Measurements from ENCODE around the gene CLHC1.
A peak's percentile ranks its signal among the peaks of the same experiment; 100 is the strongest.
"Not testable (repeated sequence)": the region's sequence is repeated elsewhere in the genome, so short reads cannot be mapped to it uniquely, and the experiment has no call there.

The CLHC1 gene

DNA sequence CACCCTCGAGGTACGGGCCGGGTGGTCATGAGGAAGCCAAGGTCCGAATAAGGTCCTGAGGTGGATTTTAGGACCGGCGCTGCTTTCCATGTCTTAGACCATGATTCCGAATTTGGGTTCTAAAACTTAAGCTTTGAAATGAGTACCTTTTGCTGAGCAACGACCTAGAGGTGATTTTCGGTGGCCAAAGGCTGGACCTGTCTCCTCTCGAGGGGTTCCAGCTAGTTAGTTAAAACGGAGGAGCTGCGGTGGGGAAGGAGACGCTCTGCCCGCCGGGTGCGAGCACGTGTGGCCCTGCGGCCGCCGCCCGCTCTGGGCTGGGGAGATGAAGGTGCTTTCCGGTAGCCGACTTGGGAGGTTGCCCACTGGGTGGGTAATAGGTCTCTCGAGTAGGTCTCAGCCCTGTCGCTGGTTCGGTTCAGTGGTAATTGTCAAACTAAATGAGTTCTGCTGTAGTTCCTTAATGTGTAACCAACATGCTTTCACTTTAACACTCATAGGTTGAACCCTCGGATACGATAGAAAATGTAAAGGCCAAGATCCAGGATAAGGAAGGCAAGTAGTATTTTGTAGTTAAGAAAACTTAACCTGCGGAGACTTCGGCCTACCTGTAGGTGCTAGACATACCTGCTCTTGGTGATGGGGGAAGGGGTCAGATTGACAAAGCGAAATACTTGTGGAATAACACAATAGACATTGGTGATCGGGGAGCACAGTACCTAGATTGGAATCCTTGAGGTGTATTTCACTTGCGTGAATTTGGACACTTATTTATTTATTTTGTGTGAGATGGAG, 967 bp upstream of the CLHC1 start:
- peak in 1 of 51 donors; percentile 7 for DNase-seq

DNA sequence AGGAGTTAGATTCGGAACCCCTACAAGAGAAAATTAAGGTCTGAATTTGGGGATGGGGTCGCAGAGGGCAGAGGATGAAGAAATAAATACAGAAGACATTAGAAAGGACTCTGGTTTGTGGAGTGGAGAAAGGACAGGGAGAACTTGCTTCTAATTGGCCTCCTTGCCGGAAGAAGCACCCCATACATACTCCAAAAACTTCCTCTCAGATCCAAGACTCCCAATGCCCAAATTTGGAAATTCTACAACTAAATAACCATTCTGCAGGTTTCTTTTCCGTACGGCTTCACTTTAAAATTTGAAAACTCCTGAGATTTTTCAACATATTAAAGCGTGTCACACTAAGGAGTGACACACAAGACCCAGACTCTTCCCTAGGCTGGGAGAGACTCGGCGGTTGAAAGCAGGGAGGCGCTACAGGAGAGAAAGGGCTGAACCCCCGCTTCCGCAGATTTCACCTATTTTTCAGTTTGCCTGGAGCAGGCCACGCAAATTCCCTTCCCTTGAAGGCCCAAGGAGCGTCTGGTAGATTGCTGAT, 478 bp downstream of the CLHC1 start:
- peak in 1 of 51 donors; percentile 80 for DNase-seq

GRCh38 chr2:55230551-55230950, 1.5 kb downstream of the CLHC1 start:
- DNase-seq = no peak

- DNase-seq = no peak
Measured at GRCh38 chr2:55229221-55229620, 2.9 kb downstream of the CLHC1 start.

DNA sequence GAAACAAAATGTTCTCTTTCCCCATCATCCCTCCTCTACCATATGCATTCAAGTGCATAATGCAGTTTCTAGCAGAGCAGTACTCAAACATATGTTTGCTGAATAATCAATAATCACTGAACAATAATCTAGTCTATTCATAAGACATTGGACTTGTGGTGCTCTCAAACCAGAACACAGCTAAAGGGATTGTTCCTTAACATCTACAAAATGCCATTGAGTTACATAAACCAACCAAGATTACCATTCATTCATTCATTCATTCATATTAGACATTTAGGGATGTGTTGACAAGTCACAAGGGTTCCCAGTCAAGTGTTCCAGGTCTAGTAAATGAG, 3.9 kb downstream of the CLHC1 start:
- no peak for DNase-seq

DNA sequence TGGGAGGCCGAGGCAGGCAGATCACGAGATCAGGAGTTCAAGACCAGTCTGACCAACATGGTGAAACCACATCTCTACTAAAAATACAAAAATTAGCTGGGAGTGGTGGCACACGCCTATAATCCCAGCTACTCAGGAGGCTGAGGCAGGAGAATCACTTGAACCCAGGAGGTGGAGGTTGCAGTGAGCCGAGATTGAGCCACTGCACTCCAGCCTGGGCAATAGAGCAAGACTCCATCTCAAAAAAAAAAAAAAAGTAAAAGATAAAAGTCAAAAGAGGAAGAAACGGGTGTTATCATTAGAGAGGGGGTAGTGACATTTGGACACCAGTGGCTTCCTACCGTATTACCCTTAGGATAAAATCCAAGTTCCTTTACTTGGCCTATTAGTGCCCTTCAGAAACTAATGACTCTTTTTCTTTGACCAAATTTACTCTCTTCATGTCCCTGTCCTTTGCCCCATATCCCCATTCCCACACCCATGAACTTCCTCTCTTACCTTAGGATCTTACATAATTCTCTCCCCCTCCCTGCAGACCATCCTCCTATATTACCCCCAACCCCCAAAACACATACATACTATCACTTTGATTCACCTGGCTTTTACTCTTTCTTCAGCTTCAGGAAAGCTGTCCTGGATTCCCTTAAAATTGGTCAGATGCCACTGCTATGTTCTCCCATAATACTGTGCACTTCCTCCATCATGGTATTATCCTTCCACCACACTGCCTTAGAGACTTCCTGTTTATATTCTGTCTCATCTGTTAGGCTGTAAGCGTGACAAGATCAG, 4.5 kb downstream of the CLHC1 start:
- DNase-seq = not testable (repeated sequence)

- no peak for DNase-seq
Measured at GRCh38 chr2:55225481-55226020, 6.5 kb downstream of the CLHC1 start.

GRCh38 chr2:55224761-55225261, 7.3 kb downstream of the CLHC1 start:
- DNase-seq = peak in 6 of 51 donors; percentile 3 to 24 (median 6)

- DNase-seq = peak in 7 of 51 donors; percentile 2 to 28 (median 9)
Measured at GRCh38 chr2:55223958-55224760, 7.9 kb downstream of the CLHC1 start.

- no peak for DNase-seq
Measured at GRCh38 chr2:55213822-55214221, 18.3 kb downstream of the CLHC1 start.

- DNase-seq = no peak
Measured at GRCh38 chr2:55204950-55205349, 27.1 kb downstream of the CLHC1 start.

DNA sequence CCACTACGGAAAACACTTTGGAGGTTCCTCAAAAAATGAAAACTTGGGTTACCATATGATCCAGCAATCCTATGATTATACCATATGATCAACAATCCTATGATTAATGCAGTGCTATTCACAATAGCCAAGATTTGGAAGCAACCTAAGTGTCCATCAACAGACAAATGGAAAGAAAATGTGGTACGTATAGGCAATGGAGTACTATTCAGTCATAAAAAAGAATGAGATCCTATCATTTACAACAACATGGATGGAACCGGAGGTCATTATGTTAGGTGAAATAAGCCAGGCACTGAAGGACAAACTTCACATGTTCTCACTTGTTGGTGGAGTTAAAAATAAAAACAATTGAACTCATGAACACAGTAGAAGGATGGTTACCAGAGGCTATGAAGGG, 27.6 kb downstream of the CLHC1 start:
- DNase-seq = no peak

GRCh38 chr2:55200416-55200815, 31.7 kb downstream of the CLHC1 start:
- DNase-seq = no peak

- DNase-seq = no peak
Measured at GRCh38 chr2:55196526-55196925, 35.6 kb downstream of the CLHC1 start.

DNA sequence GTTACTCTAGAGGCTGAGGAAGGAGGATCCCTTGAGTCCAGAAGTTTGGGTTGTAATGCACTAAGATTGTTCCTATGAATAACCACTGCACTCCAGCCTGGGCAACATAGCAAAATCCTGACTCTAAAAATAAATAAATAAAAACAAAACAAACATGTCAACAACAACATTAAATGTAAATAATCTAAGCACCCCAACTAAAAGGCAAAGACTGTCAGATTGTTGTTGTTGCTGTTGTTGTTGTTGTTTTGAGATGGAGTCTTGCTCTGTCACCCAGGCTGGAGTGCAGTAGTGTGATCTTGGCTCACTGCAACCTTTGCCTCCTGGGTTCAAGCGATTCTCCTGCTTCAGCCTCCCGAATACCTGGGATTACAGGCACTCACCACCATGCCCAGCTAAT, 40.2 kb downstream of the CLHC1 start:
- DNase-seq = not testable (repeated sequence)

DNA sequence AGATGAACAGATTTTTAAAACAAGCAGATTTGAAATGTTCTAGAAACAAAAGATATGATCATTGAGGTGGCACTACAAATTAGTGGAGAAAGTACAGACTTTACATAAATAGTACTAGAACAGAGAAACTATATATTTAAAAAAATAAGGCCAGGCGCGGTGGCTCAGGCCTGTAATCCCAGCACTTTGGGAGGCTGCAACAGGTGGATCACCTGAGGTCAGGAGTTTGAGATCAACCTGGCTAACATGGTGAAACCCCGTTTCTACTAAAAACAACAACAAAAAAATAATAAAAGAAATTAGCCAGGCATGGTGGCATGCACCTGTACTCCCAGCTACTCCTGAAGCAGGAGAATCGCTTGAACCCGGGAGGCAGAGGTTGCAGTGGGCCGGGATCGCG, 45.3 kb downstream of the CLHC1 start:
- not testable (repeated sequence) for DNase-seq

DNA sequence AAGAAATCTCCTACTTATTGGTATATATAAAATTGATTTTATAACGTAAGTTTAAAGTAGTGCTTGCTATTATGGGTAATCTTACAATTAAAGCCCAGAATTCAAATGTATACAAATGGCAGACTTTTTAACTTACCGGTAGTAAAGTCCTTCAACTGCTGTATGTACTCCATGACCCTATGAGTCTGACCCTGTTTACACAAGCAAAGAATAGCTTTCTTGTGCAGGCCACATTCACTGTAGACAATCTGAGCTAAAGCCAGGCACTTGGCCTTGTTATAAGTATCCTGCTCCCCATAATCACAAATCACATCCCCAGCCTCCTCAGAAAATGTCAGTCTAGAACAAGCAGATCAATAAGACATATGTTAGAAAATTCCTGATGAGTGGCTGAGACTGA, 51.7 kb downstream of the CLHC1 start:
- DNase-seq = no peak

GRCh38 chr2:55176094-55176415, 56.0 kb downstream of the CLHC1 start:
- peak in 1 of 51 donors; percentile 29 for DNase-seq

GRCh38 chr2:55175254-55176093, 56.6 kb downstream of the CLHC1 start:
- DNase-seq = peak in 1 of 51 donors; percentile 48

DNA sequence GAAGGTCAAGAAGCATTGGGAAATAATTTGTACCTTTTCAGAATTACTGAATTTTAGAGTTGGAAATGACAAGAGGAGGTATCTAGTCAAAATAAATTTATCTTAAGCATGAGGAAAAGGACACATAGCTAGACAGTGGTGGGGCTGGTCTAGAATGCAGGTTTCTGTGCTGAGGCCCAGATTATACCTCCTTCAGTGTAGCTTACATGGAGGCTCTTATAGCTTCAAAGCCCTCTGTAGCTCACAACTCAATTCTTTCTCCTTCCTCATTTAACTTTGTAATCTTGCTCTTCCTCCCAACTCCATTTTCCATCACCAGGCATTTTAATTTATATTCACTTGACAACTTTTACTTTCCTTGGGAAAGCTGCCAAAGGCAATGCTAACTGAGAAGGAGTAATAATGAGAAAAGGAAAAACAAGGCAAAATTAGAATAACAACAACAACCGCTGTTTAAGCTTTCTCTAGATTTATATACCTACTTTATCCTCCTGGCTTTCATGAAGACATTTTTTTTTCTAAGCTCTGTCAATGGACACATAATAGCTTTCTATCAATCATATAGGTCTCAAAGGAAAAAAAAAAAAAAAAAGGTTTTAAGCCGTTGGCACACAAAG, 58.5 kb downstream of the CLHC1 start:
- no peak for DNase-seq

All from hypothalamus (tissue), 51 donors.